ENCODE data around the gene RPTOR.

The RPTOR gene

GRCh38 chr17:80593181-80593580 lies 48.5 kb downstream of the RPTOR start:
- FAIRE-seq = no peak

- FAIRE-seq = no peak
Measured at GRCh38 chr17:80594431-80595269, 50.0 kb downstream of the RPTOR start.

- FAIRE-seq = no peak
Measured at GRCh38 chr17:80596760-80597608, 52.3 kb downstream of the RPTOR start.

DNA sequence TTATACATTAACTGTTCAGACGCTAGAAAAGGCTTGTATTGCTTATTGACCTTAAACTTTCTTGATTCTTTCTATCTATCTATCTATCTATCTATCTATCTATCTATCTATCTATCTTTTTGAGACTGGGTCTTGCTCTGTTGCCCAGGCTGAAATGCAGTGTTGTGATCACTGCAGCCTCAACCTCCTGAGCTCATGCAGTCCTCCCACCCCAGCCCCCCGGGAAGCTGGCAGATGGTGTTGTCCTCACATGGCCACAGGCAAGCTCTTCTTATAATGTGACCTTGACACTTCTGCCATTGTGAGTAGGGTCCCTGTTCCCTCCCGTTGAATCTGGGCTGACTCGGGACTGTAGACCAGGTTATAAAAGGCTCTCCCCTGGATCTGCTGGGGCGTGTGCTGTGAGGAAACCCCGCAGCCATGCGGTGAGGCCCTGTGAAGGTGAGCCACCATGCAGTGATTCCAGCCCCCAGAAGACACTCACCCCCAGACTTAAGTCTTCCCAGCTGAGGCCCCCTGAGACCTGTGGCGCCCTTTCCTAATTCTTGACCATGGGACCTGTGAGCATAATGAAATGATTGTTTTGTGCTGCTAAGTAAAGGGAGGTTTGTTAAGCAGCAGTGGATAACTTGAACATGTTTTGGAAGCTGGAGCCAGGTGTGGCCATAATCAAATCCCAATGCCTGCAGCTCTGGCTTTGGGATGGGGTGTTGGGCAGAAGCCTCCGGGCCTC lies 54.3 kb downstream of the RPTOR start:
- no peak for FAIRE-seq

- FAIRE-seq = no peak
Measured at GRCh38 chr17:80599546-80600305, 55.1 kb downstream of the RPTOR start.

DNA sequence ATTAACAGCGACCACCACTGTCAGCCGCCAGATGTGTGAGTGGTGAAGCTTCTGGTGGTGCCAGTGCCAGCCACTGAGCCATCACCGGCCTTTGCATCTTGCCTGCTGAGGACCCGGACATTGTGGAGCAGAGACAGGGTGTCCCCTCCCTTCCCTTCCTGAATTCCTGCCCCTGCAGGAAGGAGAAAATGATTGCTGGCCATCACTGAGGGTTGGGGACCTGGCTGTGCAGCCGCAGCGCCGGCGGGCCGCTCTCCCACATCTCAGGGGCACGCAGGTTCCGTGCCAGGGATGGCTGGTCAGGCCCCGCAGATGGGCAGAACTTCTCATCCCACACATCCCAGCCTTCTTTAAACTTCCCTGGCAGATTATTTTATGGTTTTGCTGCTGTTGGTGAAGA lies 56.5 kb downstream of the RPTOR start:
- no peak for FAIRE-seq

DNA sequence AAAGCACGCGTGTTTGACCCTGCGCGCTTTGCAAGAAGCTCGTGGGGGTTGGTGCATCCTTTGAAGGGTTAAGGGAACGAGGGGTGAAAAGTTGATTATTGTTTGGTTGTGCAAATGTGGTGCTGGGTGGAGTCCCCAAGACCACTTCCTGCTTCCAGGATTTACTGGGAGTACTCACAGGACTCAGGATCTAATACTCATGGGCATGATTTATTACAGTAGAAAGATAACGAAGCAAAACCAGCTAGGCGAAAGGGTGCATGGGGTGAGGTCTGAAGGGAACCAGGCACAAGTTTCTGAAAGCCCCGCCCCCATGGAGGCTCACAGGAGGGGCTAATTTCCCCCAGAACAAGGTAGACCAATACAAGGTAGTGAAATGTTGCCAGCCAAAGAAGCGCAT lies 58.8 kb downstream of the RPTOR start:
- no peak for FAIRE-seq

DNA sequence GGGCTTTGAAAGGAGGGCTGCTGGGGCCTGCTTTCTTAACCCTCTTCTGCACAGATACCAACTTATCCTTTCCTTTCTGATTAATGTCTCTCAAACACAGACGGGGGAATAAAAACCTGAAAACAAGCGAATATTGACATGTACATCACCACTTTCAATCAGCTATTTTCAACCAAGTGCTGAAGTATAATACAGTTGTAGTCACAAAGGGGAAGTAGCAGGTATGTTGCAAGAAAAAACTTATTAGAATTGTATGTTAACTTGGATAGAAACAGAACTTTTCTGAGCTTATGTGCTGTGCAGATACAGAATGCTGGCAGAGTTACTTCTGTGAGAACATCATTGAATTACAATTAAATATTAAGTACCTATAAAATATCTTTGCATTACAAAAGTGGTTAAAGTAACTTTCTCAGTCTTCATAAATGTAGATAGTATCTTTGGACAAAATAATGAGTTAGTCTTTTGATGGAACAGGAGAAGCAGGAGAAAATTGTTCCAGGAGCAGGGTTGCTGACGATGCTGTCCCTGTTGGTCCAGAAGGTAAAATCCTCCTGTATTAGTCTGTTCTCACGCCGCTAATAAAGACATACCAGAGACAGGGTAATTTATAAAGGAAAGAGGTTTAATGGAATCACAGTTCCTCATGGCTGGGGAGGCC lies 59.5 kb downstream of the RPTOR start:
- FAIRE-seq = no peak

GRCh38 chr17:80604670-80605010 lies 60.0 kb downstream of the RPTOR start:
- FAIRE-seq = no peak

GRCh38 chr17:80605326-80606066 lies 60.9 kb downstream of the RPTOR start:
- FAIRE-seq = no peak

DNA sequence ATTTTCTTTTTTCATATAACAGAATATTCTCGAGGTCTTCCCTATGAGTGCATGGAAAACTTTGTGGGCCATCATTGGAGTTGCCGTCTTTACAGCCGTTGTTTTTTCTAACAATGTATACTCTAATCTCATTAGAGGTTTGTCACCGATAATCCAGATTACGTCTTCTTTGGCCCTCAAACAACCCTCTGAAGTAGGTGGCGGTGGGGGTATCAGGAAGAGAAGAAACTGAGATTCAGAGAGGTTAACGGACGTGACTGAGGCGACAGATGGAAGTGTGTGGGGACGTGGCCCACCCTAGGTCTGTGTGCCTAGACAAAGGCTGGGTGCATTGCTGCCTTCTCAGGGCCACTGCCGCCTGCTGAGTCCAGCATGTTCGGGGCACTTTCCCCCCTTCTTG lies 63.7 kb downstream of the RPTOR start:
- no peak for FAIRE-seq

GRCh38 chr17:80609757-80610156 lies 65.1 kb downstream of the RPTOR start:
- no peak for FAIRE-seq

- FAIRE-seq = no peak
Measured at GRCh38 chr17:80611816-80612215, 67.2 kb downstream of the RPTOR start.

GRCh38 chr17:80612997-80613731 lies 68.5 kb downstream of the RPTOR start:
- FAIRE-seq = no peak

DNA sequence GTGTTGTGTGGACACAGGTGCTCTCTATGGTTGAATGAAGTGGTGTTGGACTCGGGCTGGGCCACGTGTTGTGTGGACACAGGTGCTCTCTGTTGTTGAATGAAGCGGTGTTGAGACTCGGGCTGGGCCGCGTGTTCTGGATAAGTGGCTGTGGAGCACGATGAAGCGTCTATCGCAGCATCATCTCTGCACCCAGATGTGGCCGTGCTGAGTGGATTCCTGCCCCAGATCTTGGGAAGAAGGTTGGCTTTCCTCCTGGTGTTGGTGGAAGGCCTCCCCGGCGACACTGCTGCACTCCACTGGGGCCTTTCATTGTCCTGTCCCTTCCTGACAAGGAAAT lies 69.1 kb downstream of the RPTOR start:
- no peak for FAIRE-seq

DNA sequence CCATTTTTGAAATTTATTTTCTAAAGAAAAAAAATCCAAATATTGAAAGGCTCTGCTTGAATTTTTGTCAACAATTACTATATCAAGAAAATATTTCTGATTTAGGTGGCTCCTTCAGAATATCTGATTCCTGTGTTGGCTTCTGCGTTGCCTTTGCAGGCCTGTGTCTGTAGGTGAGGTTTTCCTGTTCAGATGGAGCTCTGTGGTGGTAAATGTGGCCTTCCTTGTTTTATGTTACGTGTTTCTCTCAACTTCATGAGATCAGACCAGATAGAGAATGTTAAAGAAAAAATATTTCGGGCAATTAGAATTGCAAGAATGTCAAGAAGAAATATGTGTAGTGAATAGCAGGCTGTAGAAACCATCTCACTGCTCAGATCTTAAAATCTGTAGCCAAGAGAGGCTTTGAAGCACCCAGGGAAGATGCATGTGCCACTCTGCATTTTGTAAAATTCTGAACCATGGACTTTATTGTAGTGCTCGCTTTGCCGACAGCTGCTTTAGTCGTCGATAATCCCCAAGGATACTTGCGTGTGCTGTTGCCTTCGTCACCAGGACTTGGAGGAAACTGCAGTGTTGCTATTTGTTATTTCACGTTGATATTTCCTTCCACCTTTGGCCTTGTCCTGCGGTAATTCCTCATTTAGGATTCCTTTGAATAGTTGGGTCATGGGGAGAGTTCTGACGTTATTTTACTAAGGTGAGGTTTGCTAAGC lies 69.9 kb downstream of the RPTOR start:
- FAIRE-seq = no peak

GRCh38 chr17:80615376-80615775 lies 70.7 kb downstream of the RPTOR start:
- no peak for FAIRE-seq

DNA sequence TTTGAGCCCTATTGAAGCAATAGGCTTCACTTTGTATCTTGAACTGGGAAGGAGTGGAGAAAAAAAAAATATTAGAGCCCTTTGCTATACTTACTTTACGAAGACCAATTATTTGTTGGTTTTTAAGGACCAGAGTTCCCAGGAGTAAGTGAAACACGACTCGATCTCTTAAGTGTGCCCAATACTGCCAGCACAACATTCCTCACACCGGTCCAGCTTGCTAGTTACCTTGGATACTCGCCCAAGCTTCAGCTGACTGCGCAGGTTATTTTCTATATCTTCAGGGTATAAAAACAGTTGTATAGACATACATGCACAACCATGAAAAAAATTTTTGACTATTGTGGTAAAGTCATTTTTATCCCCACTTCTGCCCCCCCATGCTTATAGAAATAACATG lies 72.1 kb downstream of the RPTOR start:
- no peak for FAIRE-seq

- FAIRE-seq = no peak
Measured at GRCh38 chr17:80618304-80618703, 73.7 kb downstream of the RPTOR start.
